Gastroesophageal sphincter (tissue), 4 donors: ENCODE results near the gene TJP3. TPM values are rescaled to one million over a fixed set of nuclear protein-coding genes. Genes with fewer than 3 reads are reported as not detected.

Source experiments
- ATAC-seq: fragments of 150-250 bp; one replicate; pipeline ENCODE4 v1.9.1; 2016; ENCODE audit warnings: mild to moderate bottlenecking, moderate library complexity
- H3K27ac ChIP-seq, 4 donors: fragments of 200-600 bp; sonication (generic) in 3 of 4; 1 replicate in 3 of 4; 2 replicates in 1 of 4; pipeline ENCODE4 v1.5.1; 2016 to 2019
- H3K27me3 ChIP-seq: fragments of 200-600 bp; sonication (generic); one replicate; pipeline ENCODE4 v1.5.1; 2019
- H3K36me3 ChIP-seq, 2 donors: fragments of 200-600 bp; sonication (generic); one replicate each; pipeline ENCODE4 v1.5.1; 2019; ENCODE audit warnings: control low read depth in 1 of 2
- H3K4me1 ChIP-seq, 3 donors: fragments of 200-600 bp; sonication (generic); 1 replicate in 2 of 3; 2 replicates in 1 of 3; pipeline ENCODE4 v1.5.1; 2016 to 2019; ENCODE audit warnings: control low read depth in 2 of 3
- H3K4me3 ChIP-seq, 2 donors: fragments of 200-600 bp; sonication (generic); one replicate each; pipeline ENCODE4 v1.5.1; 2019; ENCODE audit warnings: mild to moderate bottlenecking in 1 of 2, moderate library complexity in 1 of 2
- H3K9me3 ChIP-seq, 3 donors: fragments of 200-600 bp; sonication (generic); one replicate each; pipeline ENCODE4 v1.5.1; 2017 to 2019; ENCODE audit warnings: control low read depth in 2 of 3
- EP300 ChIP-seq: sonication (generic); formaldehyde crosslinking; IDR thresholded peaks from one replicate; pipeline ENCODE4 v1.6.1; 2017; ENCODE audit warnings: antibody characterized with exemption, mild to moderate bottlenecking
- POLR2A ChIP-seq, 2 donors: fragments of 450-650 bp; IDR thresholded peaks; one replicate each; pipeline ENCODE4 v1.6.1; 2017; ENCODE audit warnings: antibody characterized with exemption in 2 of 2, mild to moderate bottlenecking in 2 of 2, moderate library complexity in 1 of 2
- POLR2AphosphoS5 ChIP-seq: sonication (generic); formaldehyde crosslinking; IDR thresholded peaks from one replicate; pipeline ENCODE4 v1.6.1; 2017; ENCODE audit warnings: antibody characterized with exemption
- WGBS, 2 donors: methylation state at CpG; one replicate each; pipeline ENCODE4 v1.1.5; 2018; ENCODE audit warnings: low coverage in 1 of 2; 5-methylcytosine and 5-hydroxymethylcytosine counted together
- total RNA-seq, 4 donors: library from RNA; depleted of rRNA; stranded (reverse); fragments of >200 nt; gene quantifications; one replicate each; pipeline ENCODE4 v1.1.0, GENCODE V29; 2016
- TF ChIP-seq, protein P1 (sequence below), 4 experiments: fragments of 200-600 bp in 2 of 4; fragments of 450-650 bp in 2 of 4; sonication (generic) in 1 of 4; IDR thresholded peaks; one replicate each; pipeline ENCODE4 v1.5.1; 2017 to 2019; ENCODE audit warnings: antibody characterized with exemption in 4 of 4, mild to moderate bottlenecking in 2 of 4, moderate library complexity in 2 of 4

The TJP3 gene
- total RNA-seq, 4 donors from 2014 or later = 0.78 to 3.6 TPM; not detected in 2

- no peak for ATAC-seq
- peaks cover 0 to 25% of the 10 kb centered on the region in 2 donors for H3K36me3 ChIP-seq
- 80 to 84% methylated on average over 5 to 8 of the region's 10 CpGs for WGBS, 2 donors
- H3K27me3 ChIP-seq = no peaks in the 10 kb centered on the region
- H3K9me3 ChIP-seq = peaks cover 0 to 6% (median 0%) of the 10 kb centered on the region in 3 donors
- peak overlapping the region in 3 of 4 donors; percentile 44 to 79 (median 61) for H3K27ac ChIP-seq
- peaks cover 0 to 61% (median 20%) of the 10 kb centered on the region in 3 donors for H3K4me1 ChIP-seq
- no peak overlapping the region for H3K4me3 ChIP-seq
- no peak for TF ChIP-seq POLR2A (IDR thresholded peaks at IDR 0.05)
- TF ChIP-seq POLR2AphosphoS5 = no peak
- TF ChIP-seq, protein P1, sequence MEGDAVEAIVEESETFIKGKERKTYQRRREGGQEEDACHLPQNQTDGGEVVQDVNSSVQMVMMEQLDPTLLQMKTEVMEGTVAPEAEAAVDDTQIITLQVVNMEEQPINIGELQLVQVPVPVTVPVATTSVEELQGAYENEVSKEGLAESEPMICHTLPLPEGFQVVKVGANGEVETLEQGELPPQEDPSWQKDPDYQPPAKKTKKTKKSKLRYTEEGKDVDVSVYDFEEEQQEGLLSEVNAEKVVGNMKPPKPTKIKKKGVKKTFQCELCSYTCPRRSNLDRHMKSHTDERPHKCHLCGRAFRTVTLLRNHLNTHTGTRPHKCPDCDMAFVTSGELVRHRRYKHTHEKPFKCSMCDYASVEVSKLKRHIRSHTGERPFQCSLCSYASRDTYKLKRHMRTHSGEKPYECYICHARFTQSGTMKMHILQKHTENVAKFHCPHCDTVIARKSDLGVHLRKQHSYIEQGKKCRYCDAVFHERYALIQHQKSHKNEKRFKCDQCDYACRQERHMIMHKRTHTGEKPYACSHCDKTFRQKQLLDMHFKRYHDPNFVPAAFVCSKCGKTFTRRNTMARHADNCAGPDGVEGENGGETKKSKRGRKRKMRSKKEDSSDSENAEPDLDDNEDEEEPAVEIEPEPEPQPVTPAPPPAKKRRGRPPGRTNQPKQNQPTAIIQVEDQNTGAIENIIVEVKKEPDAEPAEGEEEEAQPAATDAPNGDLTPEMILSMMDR (IDR thresholded peaks at IDR 0.05) = no peak
- no peak for TF ChIP-seq EP300
Observed at GRCh38 chr19:3682286-3682685, 25.9 kb upstream of the TJP3 start.

DNA sequence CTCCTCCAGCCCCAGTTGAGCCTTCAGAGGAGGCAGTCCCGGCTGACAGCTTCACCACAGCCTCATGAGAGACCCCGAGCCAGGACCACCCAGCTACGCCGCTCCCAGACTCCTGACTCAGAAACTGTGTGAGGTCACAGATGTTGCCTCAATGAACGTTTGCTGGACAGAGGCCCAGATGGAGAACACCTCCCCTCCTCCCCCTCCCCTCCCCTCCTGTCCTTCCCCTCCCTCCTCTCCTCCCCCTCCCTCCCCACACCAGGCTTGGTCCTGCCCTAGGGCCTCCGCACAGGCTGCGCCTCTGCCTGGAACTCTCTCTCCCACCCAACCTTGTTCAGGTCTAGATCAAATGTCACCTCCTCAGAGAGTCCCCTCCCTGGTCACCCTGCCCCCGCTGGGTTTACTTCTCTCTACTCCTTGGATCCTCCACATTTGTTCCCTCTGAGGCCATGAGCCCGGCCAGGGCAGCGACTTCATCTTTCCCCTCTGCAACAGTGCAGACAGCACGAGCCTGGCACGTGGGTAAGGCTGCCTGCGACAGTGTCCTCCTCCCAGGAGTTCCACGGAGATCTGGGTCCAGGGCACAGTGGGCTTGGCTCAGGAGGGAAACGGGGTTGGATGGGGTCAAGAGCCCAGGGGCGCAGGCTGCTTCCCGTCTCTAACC lies 25.3 kb upstream of the TJP3 start:
- Histone ChIP-seq H3K9me3 (peaks cover 0 to 6% (median 0%) of the 10 kb centered on the region in 3 donors), H3K4me3 (no peak overlapping the region), H3K4me1 (peaks cover 0 to 67% (median 26%) of the 10 kb centered on the region in 3 donors), H3K27ac (peak overlapping the region in 3 of 4 donors; percentile 44 to 79 (median 61)), H3K36me3 (peaks cover 0 to 25% of the 10 kb centered on the region in 2 donors), H3K27me3 (no peaks in the 10 kb centered on the region)
- 62 to 69% methylated on average over 7 to 8 of the region's 17 CpGs for WGBS, 2 donors
- TF ChIP-seq, protein P1 (IDR thresholded peaks at IDR 0.05) = no peak
- no peak for TF ChIP-seq EP300
- TF ChIP-seq POLR2AphosphoS5 = no peak
- TF ChIP-seq POLR2A (IDR thresholded peaks at IDR 0.05) = no peak
- peak; percentile 57 for ATAC-seq

GRCh38 chr19:3683405-3684053 lies 24.7 kb upstream of the TJP3 start:
- H3K27me3 ChIP-seq = no peaks in the 10 kb centered on the region
- TF ChIP-seq POLR2A (IDR thresholded peaks at IDR 0.05) (no peak), POLR2AphosphoS5 (no peak), EP300 (no peak)
- TF ChIP-seq, protein P1 (IDR thresholded peaks at IDR 0.05) = no peak
- peak; percentile 45 for ATAC-seq
- H3K36me3 ChIP-seq = peaks cover 0 to 25% of the 10 kb centered on the region in 2 donors
- WGBS, 2 donors = 60% methylated on average over 1 of the region's 26 CpGs; no CpG with 5 or more reads in 1 of the 2 donors
- peak overlapping the region in 3 of 4 donors; percentile 44 to 79 (median 61) for H3K27ac ChIP-seq
- no peak overlapping the region for H3K4me3 ChIP-seq
- peaks cover 0 to 74% (median 33%) of the 10 kb centered on the region in 3 donors for H3K4me1 ChIP-seq
- peaks cover 0 to 6% (median 0%) of the 10 kb centered on the region in 3 donors for H3K9me3 ChIP-seq

GRCh38 chr19:3684054-3684816 lies 23.9 kb upstream of the TJP3 start:
- no peaks in the 10 kb centered on the region for H3K27me3 ChIP-seq
- no peak for ATAC-seq
- peaks cover 0 to 6% (median 0%) of the 10 kb centered on the region in 3 donors for H3K9me3 ChIP-seq
- WGBS, 2 donors = 80% methylated on average over 1 of the region's 23 CpGs; no CpG with 5 or more reads in 1 of the 2 donors
- H3K36me3 ChIP-seq = peaks cover 0 to 24% of the 10 kb centered on the region in 2 donors
- no peak overlapping the region for H3K4me3 ChIP-seq
- peaks cover 0 to 81% (median 36%) of the 10 kb centered on the region in 3 donors for H3K4me1 ChIP-seq
- TF ChIP-seq EP300 (no peak), POLR2AphosphoS5 (no peak), POLR2A (IDR thresholded peaks at IDR 0.05) (no peak)
- TF ChIP-seq, protein P1 (IDR thresholded peaks at IDR 0.05) = no peak
- peak overlapping the region in 3 of 4 donors; percentile 44 to 79 (median 61) for H3K27ac ChIP-seq
